ENCODE measurements around the gene SYT3.

- TF ChIP-seq ATF3 (CRISPR knock-in tag; conservative IDR thresholded peaks at IDR 0.05) (no peak), CTCF (IDR thresholded peaks at IDR 0.05) (no peak), SOX15 (CRISPR knock-in tag; IDR thresholded peaks at IDR 0.05) (no peak), ESRRA (CRISPR knock-in tag; IDR thresholded peaks at IDR 0.05; ENCODE audit: borderline replicate concordance) (no peak), AFF4 (CRISPR knock-in tag; IDR thresholded peaks at IDR 0.05; ENCODE audit: borderline replicate concordance) (no peak), MAX (CRISPR knock-in tag; IDR thresholded peaks at IDR 0.05) (no peak), CDX4 (CRISPR knock-in tag; IDR thresholded peaks at IDR 0.05; ENCODE audit: borderline replicate concordance) (no peak), FOXJ3 (CRISPR knock-in tag; IDR thresholded peaks at IDR 0.05; ENCODE audit: borderline replicate concordance) (no peak), CREB1 (CRISPR knock-in tag; IDR thresholded peaks at IDR 0.05) (no peak)
Observed at GRCh38 chr19:50651174-50651573, 11.5 kb upstream of the SYT3 start.
